ENCODE measurements around the gene SFT2D3. TPM values are rescaled to one million over a fixed set of nuclear protein-coding genes. Genes with fewer than 3 reads are reported as not detected.

Gene SFT2D3
- total and polyA plus RNA-seq, 2 of the 8 experiments (the other 6 are each of a cell fraction or from before 2014, with no cell fraction given): 7.3 to 10.3 TPM

DNA sequence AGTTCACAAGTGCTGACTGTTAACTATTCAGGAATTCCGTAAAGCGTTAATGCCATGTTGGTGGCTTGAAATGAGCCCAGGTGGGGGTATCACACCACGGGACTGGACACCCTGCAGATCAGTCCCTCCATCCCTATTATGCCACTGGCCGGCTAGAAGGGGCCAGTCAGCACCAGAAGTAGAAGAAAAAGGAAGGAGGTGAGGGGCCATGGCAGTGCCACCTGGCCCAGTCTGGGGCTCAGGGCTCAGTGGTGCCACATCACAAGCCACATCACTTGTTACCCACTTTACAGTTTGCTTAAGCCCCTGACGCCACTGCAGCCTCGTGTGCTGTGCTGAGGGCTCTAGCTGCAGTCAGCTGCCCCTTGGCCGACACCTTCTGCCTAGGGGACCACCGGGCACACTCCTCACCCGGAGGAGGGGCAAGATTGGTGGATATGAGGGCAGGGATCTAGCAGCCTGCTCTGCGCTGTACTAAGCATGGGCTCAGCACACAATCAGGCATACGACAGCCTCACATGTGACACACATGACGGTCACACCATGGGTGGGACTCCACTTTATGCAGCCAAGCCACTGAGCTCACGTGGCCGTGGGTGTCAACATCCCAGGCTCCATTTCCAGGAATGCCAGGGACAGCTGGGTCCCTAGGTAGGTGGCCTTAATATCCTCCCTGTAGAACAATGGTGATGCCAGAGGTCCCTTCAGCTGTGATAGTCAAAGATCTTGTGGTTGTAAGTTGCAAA is 29.6 kb upstream of the SFT2D3 start:
- FAIRE-seq: no peak
- Histone ChIP-seq H3K4ac (replicated peaks; ENCODE audit: insufficient read length, low read depth, low read length) (no peak overlapping the region), H3K9me3 (ENCODE audit: insufficient read depth in 2 of 2, low read depth in 1 of 2, low read length in 1 of 2) (no peaks in the 10 kb centered on the region), H4K91ac (replicated peaks; ENCODE audit: insufficient read length, low read length) (no peak overlapping the region), H2BK12ac (ENCODE audit: low read depth, low read length) (no peak overlapping the region), H3K27me3 (replicated peaks in 1 of 4; ENCODE audit: control insufficient read depth in 3 of 4, extremely low read depth in 1 of 4, insufficient read depth in 3 of 4, low read length in 3 of 4) (peaks cover 10 to 45% (median 28%) of the 10 kb centered on the region in 4 experiments), H3K27ac (ENCODE audit: low read depth, low read length) (no peak overlapping the region), H3K36me3 (ENCODE audit: control insufficient read depth in 2 of 4, insufficient read depth in 4 of 4, low read length in 3 of 4) (no peaks in the 10 kb centered on the region), H4K20me1 (replicated peaks in 1 of 2; ENCODE audit: control insufficient read depth in 1 of 2, insufficient read depth in 2 of 2, low read length in 2 of 2) (no peaks in the 10 kb centered on the region), H2BK120ac (replicated peaks; ENCODE audit: low read depth, low read length) (no peak overlapping the region), H3K14ac (ENCODE audit: insufficient read length) (no peak overlapping the region), H2BK20ac (ENCODE audit: low read length) (no peak overlapping the region), H2BK15ac (ENCODE audit: low read length) (no peak overlapping the region), H4K5ac (ENCODE audit: insufficient read length, low read depth, low read length) (no peak overlapping the region), H3K79me2 (ENCODE audit: control insufficient read depth in 1 of 2, insufficient read depth in 2 of 2, low read length in 2 of 2) (no peaks in the 10 kb centered on the region), H2AK5ac (ENCODE audit: low read depth, low read length) (peak overlapping the region; percentile 90; the same call in 1 of the 2 replicates), H3K79me1 (ENCODE audit: low read depth, low read length) (peaks cover 2% of the 10 kb centered on the region; the same call in 1 of the 2 replicates), H3K23me2 (ENCODE audit: low read depth, low read length) (peaks cover 2% of the 10 kb centered on the region; the same call in 1 of the 2 replicates), H3K18ac (ENCODE audit: extremely low read depth, low read length) (no peak overlapping the region), H3K56ac (replicated peaks; ENCODE audit: insufficient read length, low read depth, low read length) (no peak overlapping the region), H4K8ac (ENCODE audit: extremely low read depth, insufficient read depth, low read length) (no peak overlapping the region), H3K9ac (replicated peaks in 1 of 4; ENCODE audit: extremely low read depth in 1 of 4, low read depth in 3 of 4, low read length in 3 of 4) (no peak overlapping the region), H3K4me2 (ENCODE audit: insufficient read depth in 1 of 2, low read depth in 2 of 2, low read length in 2 of 2) (no peak overlapping the region), H3K23ac (ENCODE audit: insufficient read length) (no peak overlapping the region), H2BK5ac (ENCODE audit: low read depth, low read length) (no peak overlapping the region), H3K4me1 (replicated peaks in 1 of 4; ENCODE audit: control insufficient read depth in 3 of 4, insufficient read depth in 4 of 4, low read length in 3 of 4) (peaks cover 0 to 4% (median 0%) of the 10 kb centered on the region in 4 experiments; a peak in 3 of 7 replicates), H2AFZ (ENCODE audit: low read length) (no peak overlapping the region), H3K4me3 (ENCODE audit: extremely low read depth in 1 of 4, insufficient read depth in 2 of 4, low read depth in 3 of 4, low read length in 4 of 4) (no peak overlapping the region)
- CTCF ChIA-PET (ENCODE audit: partially characterized antibody): interaction anchor here (1.5 to 3.2 kb wide), 4 partner anchors 22 to 105 kb away, joined by 4 to 13 read pairs (median 7); no protein-coding TSS in a partner anchor
- TF ChIP-seq SP1 (IDR thresholded peaks at IDR 0.05; ENCODE audit: low read depth, low read length) (no peak), SIX5 (IDR thresholded peaks at IDR 0.05; ENCODE audit: low read depth, low read length) (no peak), POLR2AphosphoS5 (IDR thresholded peaks at IDR 0.05; ENCODE audit: low read depth, low read length) (no peak), NANOG (IDR thresholded peaks at IDR 0.05; ENCODE audit: insufficient read depth, low read depth, low read length, poor library complexity, severe bottlenecking) (no peak), CREB1 (IDR thresholded peaks at IDR 0.05) (no peak), JUN (IDR thresholded peaks at IDR 0.05; ENCODE audit: low read depth, low read length) (no peak)
- POLR2A ChIA-PET (ENCODE audit: partially characterized antibody): interaction anchor here (1.4 kb wide), 1 partner anchor 31 kb away, joined by 4 read pairs; no protein-coding TSS in a partner anchor
- peak in 1 of 2 experiments; percentile 37 for DNase-seq (ENCODE audit: low read depth in 1 of 2, low spot score in 2 of 2)
- 92% methylated on average over 14 of the region's 14 CpGs; no CpG with 5 or more reads in 1 of the 2 experiments for WGBS, 2 experiments (ENCODE audit: extremely low coverage in 1 of 2, insufficient coverage in 1 of 2, insufficient read length in 1 of 2, insufficient replicate concordance in 2 of 2, low coverage in 1 of 2, low lambda C conversion rate in 2 of 2, missing lambda C conversion rate in 1 of 2)

All from H1 (cell line).